GM21786 (cell line): ENCODE measurements around the gene HMOX2.

Experiments used
- ATAC-seq: cut with Tn5 transposase; IDR thresholded peaks from one replicate; pipeline ENCODE4 v1.9.1; 2021; ENCODE audit not compliant: unreplicated experiment

The HMOX2 gene, protein sequence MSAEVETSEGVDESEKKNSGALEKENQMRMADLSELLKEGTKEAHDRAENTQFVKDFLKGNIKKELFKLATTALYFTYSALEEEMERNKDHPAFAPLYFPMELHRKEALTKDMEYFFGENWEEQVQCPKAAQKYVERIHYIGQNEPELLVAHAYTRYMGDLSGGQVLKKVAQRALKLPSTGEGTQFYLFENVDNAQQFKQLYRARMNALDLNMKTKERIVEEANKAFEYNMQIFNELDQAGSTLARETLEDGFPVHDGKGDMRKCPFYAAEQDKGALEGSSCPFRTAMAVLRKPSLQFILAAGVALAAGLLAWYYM

DNA sequence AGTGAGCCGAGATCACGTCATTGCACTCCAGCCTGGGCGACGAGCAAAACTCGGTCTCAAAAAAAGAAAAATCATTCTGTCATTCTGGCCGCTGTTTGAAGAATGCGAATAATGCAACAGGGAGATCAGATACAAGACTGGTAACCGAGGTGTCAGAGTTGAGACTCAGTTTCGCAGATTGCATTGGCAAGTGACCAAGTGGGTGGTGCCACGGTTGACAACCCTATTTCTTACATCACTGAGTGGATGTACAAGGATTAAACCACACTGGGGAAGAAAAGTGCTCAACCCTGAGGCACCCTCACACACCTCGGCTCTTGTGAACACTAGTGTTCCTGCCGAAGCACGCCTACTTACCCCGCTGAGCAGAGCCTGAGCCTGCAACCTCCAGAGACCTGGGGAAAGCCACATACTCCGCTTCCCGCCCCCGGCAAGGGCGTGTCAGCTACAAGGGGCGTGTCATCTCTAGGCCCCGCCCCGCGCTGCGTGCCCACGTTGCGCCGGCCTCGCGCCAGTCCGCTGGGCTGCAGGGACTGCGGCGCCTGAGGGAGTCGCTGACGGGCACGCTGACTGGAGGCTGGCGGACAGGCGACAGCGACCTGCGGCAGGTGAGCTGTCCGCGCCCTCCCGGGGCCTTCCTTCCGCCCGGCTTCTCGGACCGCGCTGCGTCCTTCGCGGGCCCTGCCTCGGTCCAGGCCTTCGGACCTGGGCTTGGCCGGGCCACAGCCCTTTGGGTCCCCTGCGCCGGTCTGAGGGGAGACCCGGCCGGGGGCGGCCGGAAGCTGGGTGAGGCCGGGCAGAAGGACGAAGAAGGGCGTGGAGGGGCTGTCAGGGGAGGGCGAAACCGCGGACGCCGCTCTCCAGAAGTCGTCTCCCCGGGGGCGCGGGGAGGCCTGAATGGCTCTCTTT lies at the start of gene HMOX2:
HMOX2 (plus strand) TSS at position 519 of the 909 bp plus-strand sequence. CDS start 29,127 bp downstream, outside the sequence.
- ATAC-seq = peak; percentile 87

DNA sequence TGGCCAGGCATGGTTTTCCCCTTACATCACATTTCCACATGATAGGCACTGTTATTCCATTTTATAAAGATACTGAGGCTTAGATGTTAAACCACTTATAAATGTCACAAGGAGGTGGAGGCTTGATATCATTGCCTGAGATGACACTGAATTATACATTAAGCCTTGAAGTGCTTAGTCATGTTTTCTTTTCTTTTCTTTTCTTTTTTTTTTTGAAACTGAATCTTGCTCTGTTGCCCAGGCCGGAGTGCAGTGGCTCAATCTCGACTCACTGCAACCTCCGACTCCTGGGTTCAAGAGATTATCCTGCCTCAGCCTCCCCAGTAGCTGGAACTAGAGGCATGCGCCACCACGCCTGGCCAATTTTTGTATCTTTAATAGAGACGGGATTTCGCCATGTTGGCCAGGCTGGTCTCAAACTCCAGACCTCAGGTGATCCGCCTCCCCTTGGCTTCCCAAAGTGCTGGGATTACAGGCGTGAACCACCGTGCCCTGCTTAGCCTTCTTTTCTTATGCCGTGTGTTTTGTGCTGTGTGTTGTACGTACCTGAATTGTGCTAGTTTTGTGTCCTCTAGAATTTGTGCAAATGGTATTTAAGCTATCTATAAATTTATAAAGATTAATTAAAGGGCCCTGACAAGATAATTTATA lies 49.4 kb upstream of the HMOX2 start:
- ATAC-seq = no peak

DNA sequence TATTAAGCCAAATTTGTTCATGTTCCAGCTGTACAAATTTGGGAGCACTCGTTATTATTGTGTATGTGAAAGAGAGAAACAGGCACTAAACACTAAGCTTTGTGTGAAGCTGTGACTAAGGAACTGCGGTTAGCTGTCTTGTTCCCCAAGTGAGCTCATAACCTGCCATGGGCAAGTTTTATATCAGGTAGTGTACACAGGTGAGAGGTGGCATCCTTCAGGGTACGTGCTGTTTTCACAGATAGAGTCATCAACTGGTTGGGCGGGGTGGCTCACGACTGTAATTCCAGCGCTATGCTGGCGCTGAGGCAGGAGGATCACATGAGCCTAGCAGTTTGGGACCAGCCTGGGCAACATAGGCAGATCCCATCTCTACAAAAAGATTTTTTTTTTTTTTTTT lies 47.7 kb upstream of the HMOX2 start:
- no peak for ATAC-seq

DNA sequence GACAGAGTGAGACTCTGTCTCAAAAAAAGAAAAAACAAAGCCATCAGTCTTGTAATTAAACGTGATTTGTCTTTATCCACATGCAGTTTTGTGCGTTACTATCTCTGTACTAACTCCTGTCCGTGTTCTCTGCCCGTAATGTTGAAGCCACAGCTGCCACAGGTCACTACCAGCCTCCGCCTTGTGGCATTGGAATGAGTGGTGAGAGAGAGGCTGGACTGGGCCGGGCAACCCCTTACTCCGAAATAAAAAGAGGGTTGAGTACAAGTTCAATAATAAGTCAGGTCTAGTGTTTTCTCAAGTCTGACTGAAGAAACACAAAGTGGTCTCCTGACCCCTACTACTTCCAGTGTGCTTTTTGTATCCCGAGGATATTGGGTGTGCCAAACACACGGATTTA lies 45.2 kb upstream of the HMOX2 start:
- ATAC-seq = no peak

DNA sequence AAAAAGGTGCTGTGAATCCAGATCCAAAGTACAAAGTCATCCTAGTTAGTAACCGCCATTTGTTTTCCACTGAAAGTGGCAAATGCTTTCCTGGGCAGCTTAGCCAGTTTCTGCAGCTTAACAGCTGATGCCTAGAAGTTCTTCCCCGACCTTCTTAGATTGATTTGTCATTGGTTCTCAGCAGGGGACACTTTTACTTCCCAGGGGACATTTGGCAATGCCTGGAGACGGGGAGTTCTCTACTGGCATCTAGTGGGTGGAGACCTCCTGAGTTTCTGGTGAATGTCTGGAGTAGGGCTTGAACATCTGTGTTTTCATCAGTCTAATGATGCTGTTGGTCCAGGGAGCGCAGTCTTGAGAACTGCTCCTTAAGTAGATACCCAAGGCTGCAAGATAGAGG lies 43.0 kb upstream of the HMOX2 start:
- no peak for ATAC-seq

DNA sequence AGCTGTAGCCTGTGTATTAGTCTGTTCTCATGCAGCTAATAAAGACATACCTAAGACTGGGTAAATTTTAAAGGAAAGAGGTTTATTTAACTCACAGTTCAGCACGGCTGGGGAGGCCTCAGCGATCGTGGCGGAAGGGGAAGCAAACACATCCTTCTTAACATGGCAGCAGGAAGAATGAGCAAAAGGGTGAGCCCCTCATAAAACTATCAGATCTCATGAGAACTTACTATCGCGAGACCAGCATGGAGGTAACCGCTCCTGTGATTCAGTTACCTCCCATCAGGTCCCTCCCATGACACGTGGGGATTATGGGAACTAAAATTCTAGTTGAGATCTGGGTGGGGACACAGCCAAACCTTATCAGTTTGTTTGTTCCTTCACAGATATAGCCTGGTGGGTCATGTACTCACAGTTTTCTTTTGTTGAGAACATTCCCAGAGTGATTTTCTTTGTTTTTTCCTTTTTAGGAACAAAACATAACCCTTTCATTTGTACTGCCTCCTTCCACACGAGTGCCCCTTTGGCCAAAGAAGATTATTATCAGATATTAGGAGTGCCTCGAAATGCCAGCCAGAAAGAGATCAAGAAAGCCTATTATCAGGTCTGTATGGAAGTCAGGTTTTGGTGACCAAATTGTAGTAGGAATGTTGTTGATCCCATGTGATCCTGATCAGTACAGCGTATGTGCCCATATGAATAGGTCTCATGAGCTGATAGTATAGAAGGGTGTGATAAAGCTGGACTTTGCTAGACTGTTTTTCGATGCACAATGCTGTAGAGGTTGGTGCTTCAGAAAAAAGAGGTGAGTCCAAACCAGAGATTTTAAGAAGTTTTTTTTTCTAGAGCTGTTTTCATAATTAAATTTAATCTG lies 42.0 kb upstream of the HMOX2 start:
- no peak for ATAC-seq

DNA sequence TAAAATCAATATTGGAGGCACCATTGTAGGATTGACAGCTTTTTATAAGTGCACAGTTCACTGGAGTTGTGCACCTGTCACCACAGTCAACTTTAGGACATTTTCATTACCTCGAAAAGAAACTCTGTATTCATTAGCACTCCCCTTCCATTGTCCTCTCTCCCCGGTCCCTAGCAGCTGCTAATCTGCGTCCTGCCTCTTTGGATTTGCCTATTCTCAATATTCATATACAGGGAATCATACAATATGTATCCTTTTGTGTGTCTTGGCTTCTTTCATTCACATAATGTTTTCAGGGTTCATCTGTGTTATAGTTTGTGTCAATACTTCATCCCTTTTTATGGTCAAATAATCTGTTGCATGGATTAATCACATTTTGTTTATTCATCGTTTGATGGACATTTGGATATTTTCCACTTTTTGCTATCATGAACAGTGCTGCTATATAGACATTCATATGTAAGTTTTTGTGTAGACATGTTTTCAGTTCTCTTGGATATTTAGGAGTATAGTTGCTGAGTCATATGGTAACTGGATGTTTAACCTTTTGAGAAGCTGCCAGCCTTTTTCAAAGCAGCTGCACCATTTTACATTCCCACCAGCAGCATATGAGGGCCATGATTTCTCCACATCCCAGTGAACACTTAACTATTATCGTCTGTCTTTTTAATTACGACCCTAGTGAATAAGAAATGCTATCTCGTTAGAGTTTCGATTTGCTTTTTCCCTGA lies 40.7 kb upstream of the HMOX2 start:
- no peak for ATAC-seq

DNA sequence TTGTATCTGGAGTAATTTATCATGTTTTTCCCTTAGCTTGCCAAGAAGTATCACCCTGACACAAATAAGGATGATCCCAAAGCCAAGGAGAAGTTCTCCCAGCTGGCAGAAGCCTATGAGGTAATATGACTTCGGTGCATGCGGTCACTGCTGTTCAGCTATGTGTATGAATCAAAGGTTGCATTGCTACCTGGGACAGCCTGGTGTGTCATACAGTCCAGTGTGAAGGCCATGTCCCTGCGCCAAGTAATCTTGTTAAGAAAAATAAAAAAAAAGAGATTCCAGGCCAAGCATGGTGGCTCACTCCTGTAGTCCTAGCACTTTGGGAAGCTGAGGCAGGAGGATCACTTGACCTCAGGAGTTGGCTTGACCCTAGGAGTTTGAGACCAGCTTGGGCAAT lies 38.8 kb upstream of the HMOX2 start:
- ATAC-seq = no peak

DNA sequence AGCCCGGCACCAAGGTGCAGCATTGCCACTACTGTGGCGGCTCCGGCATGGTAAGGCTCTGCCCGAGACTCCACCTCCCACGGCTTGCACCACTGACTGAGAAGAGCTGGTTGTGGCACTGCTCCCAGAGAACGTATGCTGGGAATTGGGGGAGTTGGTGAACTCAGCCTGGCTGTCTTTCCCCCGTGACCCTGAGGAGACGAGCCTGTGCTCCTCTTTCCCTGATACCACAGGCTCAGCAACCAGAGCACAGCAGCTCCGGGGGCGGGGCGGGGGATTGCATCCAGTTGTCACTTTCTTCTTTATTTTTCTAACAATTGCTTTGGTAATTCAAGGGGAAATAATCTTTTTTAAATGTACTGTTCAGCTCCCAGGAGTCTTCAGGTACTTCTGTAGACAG lies 33.8 kb upstream of the HMOX2 start:
- ATAC-seq = no peak

DNA sequence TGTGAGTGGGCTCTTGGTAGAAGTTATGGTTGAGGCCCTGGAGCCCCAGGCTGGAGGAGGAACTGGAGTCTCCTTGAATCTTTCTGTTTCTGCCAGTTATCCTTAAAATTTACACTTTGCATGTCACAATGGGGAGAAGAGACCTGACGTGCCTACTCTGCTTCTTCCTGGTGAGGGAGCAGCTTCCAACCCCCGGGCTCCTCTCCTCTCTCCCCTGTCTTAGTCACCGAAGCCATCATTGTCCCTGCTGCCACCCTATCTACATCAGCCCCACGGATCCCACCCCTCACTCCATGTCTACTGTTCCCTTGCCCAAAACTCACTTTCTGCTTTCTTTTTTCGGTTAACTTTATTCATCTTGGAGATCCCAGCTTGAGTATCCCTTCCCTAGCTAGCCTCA lies 32.9 kb upstream of the HMOX2 start:
- ATAC-seq = no peak

DNA sequence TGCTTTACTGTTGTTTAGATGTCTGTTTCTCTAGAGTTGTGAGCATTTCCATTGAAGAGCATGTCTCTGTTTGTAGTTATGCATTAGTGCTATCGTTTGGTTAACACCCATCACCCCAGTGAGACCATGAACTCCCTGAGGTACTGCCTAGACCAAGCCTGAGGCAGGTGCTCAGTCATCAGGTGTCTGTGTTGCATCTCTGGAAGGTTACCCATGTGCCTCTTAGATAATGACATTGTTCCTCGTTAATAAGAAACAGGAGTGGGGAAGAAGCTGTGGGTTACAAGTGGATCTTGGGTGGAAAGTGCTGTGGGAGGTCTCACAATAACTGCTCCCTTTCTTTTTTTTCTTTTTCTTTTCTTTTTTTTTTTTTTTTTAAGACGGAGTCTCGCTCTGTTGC lies 32.2 kb upstream of the HMOX2 start:
- ATAC-seq = no peak

DNA sequence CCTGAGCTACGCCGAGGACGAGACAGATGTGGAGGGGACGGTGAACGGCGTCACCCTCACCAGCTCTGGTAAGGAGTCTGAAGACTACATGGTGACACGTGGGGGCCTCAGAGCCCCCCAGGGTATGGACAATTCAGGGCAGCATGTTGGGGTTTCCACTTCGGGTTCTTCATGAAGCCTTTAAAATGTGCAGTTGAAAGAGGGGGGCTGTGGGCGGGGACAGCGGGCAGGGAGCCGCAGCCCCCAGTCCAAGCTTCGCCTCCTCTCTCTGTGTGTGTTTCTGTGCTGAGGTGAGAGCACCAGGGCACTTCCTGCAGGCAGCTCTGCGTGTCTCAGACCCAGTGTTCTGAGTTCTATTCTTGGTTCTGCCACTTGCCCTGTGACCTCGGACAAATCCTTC lies 25.8 kb upstream of the HMOX2 start:
- ATAC-seq = no peak

DNA sequence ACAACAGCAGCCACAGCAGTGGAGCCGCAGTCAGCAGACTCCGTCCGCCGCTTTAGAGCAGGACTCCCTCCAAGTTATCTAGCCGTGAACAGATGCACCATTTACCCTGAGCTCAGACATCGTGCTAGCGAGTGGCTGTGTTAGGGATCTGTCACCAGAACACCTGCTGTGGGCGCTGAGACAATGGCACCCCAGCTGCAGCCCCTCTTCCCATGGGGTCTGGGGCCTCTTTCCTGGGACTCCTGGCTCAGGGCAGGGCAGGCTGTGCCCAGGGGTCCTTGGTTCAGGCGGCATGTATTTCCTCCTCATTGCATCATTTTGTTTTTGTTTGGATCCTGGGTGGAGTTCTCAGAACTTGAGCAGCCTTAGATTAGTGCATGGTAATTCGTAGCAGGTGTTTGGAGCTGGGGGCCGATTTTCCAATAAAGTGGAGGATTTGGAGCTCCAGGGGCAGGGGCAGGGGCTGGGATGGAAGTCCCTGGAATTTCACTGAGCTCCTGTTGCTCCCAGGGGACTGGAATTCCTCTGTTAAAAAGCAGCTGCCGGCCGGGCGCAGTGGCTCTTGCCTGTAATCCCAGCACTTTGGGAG lies 25.2 kb upstream of the HMOX2 start:
- no peak for ATAC-seq

DNA sequence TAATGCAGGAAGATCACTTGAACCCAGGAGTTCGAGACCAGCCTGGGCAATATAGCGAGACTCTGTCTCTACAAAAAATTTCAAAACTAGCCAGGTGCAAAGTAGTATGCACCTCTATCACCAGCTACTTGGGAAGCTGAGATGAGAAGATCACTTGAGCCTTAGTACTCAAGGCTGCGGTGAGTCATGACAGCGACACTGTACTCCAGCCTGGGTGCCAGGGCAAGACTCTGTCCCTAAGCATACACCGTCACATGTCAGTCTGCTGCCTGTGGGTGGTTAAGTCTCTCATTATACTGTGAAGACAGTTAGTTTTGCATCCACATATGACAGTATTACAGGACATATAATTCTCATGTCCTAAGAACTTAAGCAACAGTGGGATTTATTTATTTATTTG lies 23.5 kb upstream of the HMOX2 start:
- no peak for ATAC-seq

DNA sequence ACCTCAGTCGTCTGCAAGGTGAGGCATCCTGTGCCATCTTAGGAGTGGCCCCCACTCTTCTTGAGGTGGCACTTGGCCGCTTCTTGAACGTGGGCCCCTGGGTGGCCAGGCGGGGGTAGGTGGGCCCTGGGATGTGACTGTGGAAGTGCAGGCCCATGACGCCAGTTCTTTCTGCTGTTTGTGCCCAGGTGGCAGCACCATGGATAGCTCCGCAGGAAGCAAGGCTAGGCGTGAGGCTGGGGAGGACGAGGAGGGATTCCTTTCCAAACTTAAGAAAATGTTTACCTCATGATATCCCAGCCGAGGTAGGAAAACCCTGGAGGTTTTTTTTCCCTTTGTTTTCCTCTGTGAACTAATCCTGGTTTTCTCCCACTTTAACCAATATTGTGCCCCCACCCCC lies 21.6 kb upstream of the HMOX2 start:
- no peak for ATAC-seq

DNA sequence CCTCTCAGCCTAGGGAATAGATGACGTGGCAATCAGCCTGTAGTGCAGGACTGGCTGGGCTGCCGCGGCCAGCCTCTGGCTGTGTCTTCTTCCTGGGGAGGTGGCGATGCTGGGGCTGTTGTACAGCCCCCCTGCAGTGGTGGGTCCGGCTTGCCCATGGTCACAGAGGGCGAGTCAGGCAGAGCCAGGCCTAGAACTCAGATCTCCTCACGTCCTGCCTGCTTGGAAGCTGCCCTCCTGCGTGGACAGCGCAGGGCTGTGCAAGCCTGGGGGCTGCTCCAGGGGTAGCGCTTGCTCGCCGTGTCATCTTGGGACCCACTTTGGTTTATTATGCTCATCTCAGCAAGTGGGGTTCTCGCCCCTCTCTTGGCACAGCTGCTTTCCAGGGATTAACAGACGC lies 21.1 kb upstream of the HMOX2 start:
- no peak for ATAC-seq

DNA sequence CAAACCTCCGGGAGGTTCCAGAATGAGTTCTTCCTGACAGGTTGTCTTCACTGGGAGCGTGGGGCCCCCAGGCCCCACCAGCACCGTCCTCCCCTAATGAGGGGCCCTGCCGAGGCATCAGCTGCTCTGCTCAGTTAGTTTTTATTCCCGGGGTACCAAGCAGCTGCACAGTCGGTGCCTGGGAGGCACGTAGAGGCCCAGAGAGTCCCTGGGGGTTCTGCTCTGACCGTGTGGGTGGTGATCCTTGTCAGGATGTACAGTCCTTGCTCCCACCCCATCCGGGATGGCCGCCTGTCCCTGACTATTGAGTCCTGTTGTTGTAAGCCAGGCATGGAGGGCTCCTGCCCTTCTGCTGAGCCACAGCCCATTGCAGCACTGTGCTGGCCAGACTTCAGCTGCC lies 20.2 kb upstream of the HMOX2 start:
- ATAC-seq = no peak

DNA sequence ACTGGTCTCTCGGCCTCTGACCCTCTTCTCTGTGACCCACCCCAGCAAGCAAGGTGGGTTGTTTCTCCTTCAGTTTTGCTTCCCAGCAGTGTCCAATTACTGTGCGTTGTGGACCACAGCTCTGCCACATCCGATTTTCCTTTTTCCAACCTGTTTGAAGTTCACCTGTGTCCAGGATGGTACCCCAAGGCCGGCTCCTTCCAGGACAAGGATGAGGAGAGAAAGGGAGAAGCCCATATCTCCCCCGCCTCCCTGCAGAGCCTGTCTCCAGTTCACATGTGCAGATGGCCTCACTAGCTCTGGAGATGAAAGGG lies 15.3 kb upstream of the HMOX2 start:
- ATAC-seq = no peak

DNA sequence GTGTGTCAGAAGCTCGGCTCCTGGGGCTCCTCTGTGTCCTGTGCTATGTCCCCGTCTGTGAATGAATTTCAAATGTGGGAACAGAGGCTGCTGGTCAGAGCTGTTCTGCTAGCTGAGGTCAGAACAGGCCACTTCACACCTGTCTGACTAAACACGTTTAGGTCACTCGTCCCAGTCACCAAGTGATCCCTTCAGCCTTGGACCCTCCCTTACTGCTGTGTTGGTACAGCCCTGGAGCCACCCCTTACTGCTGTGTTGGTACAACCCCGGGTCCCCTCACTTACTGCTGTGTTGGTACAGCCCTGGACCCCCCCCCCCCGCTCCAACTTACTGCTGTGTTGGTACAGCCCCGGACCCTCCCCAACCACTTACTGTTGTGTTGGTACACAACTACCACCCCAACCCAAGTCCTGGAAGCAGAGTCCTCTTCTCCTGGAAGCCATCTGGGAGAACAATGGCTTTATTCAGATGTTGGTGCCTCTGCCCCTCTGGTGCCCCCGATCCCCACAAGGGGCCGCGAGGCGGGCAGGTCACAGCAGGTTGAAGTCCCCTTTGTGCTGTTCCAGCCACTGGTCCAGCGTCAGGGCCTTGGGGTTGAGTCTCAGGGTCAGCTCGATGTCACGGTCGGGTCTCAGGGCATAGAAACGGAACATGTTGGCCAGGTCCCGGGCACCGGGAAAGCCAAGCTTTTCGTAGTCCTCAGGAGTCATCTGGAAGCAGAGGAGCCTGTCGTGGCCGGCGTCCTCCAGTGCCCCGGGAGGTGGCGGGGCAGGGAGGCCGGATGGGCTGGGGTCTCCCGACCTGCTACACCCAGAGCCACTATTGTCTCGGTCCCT lies 14.7 kb upstream of the HMOX2 start:
- no peak for ATAC-seq
